ENCODE measurements around the gene FBXO46.

The FBXO46 gene

DNA sequence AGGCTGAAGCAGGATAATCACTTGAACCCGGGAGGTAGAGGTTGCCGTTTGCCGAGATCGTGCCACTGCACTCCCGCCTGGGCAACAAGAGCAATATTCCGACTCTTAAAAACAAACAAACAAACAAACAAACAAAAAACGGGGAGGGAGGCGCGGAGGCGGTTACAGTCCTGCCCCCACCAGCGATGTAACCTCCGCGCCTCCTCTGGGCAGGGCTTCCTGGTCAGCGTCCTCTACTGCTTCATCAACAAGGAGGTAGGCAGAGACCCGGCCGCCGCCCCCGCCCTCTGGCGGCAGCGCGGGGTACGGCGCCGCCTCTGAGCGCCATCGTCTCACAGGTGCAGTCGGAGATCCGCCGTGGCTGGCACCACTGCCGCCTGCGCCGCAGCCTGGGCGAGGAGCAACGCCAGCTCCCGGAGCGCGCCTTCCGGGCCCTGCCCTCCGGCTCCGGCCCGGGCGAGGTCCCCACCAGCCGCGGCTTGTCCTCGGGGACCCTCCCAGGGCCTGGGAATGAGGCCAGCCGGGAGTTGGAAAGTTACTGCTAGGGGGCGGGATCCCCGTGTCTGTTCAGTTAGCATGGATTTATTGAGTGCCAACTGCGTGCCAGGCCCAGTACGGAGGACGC is 49.2 kb downstream of the FBXO46 start:
- DNase-seq: peak; percentile 84

DNA sequence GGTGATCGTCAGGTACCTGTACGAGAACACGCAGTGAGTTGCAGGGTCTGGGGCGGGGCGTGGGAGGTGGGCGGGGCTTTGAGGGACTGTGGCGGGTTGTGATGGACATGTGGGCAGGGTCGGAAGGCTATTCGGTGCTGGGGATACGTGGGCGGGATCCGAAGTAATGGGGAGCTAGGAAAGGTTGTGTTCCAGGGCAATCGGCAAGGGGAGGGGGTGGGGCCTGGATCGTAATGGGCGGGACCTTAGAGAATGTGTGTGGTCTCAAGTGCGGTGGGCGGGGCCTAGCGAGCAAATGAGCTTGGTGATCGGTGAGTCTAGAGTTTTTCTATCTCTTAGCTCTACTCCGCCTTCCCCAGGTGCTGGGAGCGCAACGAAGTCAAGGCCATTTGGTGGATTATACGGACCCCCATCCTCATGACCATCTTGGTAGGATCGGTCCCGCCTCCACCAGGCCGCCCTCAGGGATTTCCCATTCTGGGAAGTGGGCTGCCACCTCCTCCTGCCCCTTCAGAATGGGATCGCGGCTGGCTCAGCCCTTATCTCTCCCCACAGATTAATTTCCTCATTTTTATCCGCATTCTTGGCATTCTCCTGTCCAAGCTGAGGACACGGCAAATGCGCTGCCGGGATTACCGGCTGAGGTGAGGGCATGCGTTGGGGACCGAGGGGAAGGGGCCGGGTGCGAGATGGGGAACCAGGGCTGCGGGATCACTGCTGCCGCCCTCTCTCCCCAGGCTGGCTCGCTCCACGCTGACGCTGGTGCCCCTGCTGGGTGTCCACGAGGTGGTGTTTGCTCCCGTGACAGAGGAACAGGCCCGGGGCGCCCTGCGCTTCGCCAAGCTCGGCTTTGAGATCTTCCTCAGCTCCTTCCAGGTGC is 53.1 kb downstream of the FBXO46 start:
- DNase-seq: peak; percentile 88

DNA sequence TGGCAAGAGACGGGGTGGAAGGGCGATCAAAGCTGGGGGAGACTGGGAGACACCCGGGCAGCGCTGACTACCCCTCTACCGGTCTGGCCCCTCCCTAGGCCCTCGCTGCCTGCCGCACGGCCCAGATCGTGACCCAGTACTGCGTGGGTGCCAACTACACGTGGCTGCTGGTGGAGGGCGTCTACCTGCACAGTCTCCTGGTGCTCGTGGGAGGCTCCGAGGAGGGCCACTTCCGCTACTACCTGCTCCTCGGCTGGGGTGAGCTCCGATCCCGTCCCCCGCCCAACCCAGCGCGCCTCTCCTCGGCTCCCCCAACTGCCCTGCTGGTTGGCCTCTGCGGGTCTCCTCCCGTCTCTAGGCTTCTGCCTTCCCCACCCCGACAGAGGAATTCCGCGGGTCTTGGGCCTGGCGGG is 53.8 kb downstream of the FBXO46 start:
- peak; percentile 62 for DNase-seq

DNA sequence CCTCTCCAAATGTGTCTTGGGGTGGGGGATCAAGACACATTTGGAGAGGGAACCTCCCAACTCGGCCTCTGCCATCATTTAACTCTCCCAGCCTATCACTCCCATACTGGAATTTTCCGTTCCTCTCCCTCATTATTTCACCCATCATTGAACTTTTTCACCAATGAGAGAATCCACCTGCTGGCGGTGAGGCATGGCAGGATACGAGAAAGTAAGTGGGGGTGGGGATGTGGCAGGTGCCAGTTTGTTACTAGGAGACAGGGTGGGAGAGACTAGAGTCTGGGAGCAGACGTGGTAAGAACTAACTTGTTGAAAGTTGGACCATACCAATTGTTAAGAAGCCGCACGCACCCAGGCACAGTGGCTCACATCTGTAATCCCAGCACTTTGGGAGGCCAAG is 55.8 kb downstream of the FBXO46 start:
- no peak for DNase-seq

DNA sequence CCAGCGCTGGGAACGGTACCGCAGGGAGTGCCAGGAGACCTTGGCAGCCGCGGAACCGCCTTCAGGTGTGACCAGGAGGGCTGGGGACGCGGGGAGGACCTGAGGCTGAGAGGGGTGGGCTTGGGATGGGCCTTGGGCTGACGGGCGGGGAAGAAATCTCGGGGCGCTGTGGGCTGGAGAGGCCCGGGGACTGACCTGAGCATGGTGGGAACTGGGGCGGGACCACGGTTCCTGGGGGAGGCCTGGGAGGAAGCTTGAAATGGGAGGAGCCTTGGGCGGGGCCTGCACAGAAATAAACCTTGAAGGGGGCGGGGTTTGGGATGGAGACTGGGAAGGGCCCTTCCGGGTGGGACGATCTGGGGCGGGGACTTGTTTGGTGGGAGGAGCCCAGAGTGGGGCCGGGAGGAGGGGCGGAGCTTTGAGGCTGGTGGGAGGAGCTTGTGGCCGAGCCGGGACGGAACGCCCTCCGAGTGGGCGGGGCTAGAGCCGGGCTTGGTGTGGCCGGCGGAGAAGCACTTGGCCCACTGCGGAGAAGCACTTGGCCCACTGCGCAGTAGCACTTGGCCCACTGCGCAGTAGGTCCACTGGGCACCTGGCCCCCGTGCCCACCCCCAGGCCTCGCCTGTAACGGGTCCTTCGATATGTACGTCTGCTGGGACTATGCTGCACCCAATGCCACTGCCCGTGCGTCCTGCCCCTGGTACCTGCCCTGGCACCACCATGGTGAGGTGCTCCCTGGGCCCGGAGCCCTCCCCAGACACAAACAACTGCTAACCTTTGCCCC is 59.8 kb downstream of the FBXO46 start:
- peak; percentile 57 for DNase-seq

DNA sequence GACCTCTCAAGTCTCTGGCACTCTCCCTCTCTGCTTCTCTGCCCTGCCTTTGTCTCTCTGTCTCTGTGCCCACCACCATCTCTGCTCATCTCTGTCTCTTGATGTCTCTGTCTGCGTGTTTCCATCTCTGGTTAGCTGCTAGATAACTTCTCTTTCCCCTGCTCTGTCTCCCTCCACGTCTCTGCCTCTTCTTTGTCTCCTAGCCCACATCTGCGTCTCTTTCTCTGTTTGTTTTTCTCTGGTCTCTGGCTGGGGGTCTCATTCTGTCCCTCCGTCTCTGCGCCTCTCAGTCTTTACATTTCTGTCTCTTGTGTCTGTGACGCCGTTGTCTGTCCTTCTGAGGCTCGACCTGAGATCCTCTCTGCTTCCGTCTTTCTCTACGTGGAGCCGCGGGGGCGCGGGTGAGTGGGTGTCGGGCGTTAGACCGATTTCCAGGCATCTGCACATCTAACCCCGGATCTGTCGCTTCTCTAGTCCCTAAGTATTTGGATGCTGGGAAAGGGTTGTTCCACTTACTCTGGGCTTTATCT is 62.3 kb downstream of the FBXO46 start:
- peak; percentile 44 for DNase-seq

DNA sequence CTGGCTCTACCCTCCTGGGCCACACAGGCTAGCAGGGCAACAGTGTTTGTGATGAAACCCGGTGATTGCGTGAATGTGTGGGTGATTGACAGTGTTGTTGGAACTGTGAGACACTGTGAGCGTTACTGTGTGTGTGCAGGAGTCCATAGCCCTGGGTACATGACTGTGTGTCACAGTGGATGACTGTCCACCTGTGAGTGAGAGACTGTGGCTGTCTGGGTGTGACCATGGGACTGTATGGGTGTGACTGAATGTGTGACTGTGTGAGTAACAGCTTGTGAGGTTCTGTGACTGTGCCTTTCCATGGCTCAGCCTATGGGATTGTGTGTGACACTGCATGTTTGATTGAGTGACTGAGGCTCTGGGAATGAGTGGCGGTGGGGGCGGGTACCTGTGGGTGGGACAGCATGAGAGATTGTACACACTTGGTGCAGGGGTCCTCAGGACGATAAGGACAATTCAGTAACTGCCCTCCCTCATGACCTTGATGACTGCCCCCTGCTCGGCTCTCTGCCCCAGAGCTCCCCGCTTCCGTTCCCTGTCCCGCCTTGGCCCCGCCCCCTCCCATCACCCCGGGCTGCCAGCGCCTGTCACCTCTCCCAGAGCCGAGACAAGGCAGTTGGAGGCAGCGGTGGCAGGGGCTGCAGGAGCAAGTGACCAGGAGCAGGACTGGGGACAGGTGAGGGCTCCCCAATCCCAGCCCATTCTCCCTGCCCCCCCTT is 62.9 kb downstream of the FBXO46 start, which contains the start of gene GIPR:
GIPR (plus strand) TSS at position 602 of the 722 bp plus-strand sequence. CDS start 1,300 bp downstream, outside the sequence.
- peak; percentile 64 for DNase-seq

DNA sequence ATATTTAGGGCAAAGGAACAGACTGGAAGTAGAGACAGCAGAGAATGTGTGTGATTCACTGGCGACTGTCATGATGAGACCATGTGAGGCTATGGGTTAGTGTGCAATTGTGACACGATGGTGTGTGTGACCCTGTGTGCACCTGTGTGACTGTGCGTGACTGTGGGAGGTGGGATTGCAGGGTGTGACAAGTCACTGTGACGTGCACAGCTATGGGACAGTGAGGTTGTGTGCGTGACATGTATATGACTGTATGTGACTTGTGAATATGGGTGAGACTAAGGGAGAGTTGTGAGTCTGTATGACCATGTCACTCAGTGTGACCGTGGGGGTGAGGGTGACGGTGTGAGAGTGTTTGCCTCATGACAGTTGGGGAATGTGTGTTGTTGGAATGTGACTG is 66.1 kb downstream of the FBXO46 start:
- no peak for DNase-seq

DNA sequence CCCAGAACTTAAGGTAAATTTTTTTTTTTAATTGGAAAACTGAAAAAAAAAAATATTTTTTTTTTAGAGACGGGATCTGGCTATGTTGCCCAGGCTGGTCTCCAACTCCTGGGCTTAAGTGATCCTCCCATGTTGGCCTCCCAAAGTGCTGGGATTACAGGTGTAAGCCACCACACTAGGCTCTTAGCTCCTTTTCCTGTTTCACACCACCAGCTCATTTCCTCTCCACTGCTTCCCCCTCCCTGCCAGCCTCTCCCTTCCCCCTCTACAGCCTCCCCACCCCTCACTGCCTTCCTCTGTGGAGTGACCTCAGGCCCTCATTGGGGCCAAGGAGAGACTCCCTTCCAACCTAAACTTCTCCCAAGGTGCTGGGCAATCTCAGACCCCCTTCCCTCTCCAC is 66.9 kb downstream of the FBXO46 start:
- no peak for DNase-seq

DNA sequence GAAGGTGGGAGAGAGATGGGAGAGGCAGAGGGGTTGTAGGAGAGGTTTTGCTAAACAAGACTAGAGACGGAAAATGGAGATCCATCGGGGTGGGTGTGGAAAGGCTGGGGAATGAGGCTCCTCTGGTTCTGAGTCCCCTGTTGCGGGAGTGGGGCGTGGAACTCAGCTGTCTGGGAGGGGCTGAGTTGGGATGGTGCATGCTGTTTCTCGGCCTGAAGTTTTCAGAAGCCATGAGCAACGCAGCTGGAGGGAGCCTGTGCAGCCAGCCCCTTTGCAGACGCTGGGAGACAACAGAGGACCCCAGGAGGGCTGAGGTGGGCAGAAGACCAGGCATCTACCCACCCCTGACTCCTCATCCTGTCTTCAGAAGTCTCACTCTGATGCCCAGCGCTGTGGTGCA is 70.1 kb downstream of the FBXO46 start:
- no peak for DNase-seq
